ENCODE results near the gene DRAXIN. TPM values are rescaled to one million over a fixed set of nuclear protein-coding genes. Genes with fewer than 3 reads are reported as not detected.
A peak's percentile ranks its signal among the peaks of the same experiment; 100 is the strongest.
"Not testable (repeated sequence)": the region's sequence is repeated elsewhere in the genome, so short reads cannot be mapped to it uniquely, and the experiment has no call there.

The DRAXIN gene
- total RNA-seq: under 1 TPM; 0.06 to 0.31 TPM
- under 1 TPM; 0.04 to 0.22 TPM for polyA plus RNA-seq
- long read RNA-seq, donor 1: 0 reads
- long read RNA-seq, donor 2, partial matches to known transcripts: 0 of 10 reads
- long read RNA-seq, donor 2, other reads (novel, unspliced or antisense): 10 of 10 reads
- long read RNA-seq, donor 3, full-length matches to known transcripts: 1 of 1 reads
- long read RNA-seq, donor 3, partial matches to known transcripts: 0 of 1 reads
- long read RNA-seq, donor 3, other reads (novel, unspliced or antisense): 0 of 1 reads
- long read RNA-seq, donor 4: 0 reads
- long read RNA-seq, donor 5, full-length matches to known transcripts: 2 of 2 reads
- long read RNA-seq, donor 5, partial matches to known transcripts: 0 of 2 reads
- long read RNA-seq, donor 5, other reads (novel, unspliced or antisense): 0 of 2 reads

- no peak for TF ChIP-seq CTCF (IDR thresholded peaks at IDR 0.05; ENCODE audit: control extremely low read depth, extremely low read depth)
- DNase-seq (peak; percentile 80 to 88 (median 86)), ATAC-seq (ENCODE audit: insufficient read depth, low FRiP score) (peak; percentile 7)
- Histone ChIP-seq H3K9me3 (ENCODE audit: control insufficient read depth in 4 of 4, insufficient read depth in 3 of 4, low read length in 3 of 4) (peaks cover 0 to 1% (median 0%) of the 10 kb centered on the region in 4 donors), H3K4me1 (ENCODE audit: control insufficient read depth in 5 of 5, insufficient read depth in 5 of 5, low read length in 5 of 5) (peaks cover 0 to 12% (median 7%) of the 10 kb centered on the region in 5 donors), H3K36me3 (ENCODE audit: control insufficient read depth in 4 of 4, insufficient read depth in 4 of 4, low read length in 4 of 4) (no peaks in the 10 kb centered on the region), H3K9ac (ENCODE audit: insufficient read depth in 1 of 2, low read length in 2 of 2) (peak within 1 kb of the TSS in 1 of 2 donors; percentile 61), H3K4me3 (no peak within 1 kb of the TSS), H3K27me3 (ENCODE audit: control insufficient read depth in 3 of 3, insufficient read depth in 3 of 3, low read length in 2 of 3) (peaks cover 8 to 19% (median 13%) of the 10 kb centered on the region in 3 donors), H3K27ac (ENCODE audit: low read depth in 1 of 2, low read length in 1 of 2) (no peak within 1 kb of the TSS)
- 1% methylated on average over 40 to 76 of the region's 78 CpGs for WGBS, 2 donors
Observed at GRCh38 chr1:11691302-11691914, at the start of gene DRAXIN. TSS of gene DRAXIN (plus strand) at chr1:11691710. CDS start at chr1:11706259, 14,549 bp downstream.

- DNase-seq: no peak
- 54 to 69% methylated on average over 5 of the region's 5 CpGs for WGBS, 2 donors
- TF ChIP-seq CTCF (IDR thresholded peaks at IDR 0.05; ENCODE audit: control extremely low read depth, extremely low read depth): no peak
Observed at GRCh38 chr1:11641776-11642305, 49.7 kb upstream of the DRAXIN start.

GRCh38 chr1:11642418-11643017, 49.0 kb upstream of the DRAXIN start:
- 53 to 55% methylated on average over 18 of the region's 18 CpGs for WGBS, 2 donors
- peak; percentile 98 for TF ChIP-seq CTCF (IDR thresholded peaks at IDR 0.05; ENCODE audit: control extremely low read depth, extremely low read depth)
- H3K27ac ChIP-seq (ENCODE audit: low read depth in 1 of 2, low read length in 1 of 2); ATAC-seq (ENCODE audit: insufficient read depth, low FRiP score); H3K4me1 ChIP-seq (ENCODE audit: control insufficient read depth in 5 of 5, insufficient read depth in 5 of 5, low read length in 5 of 5); H3K27me3 ChIP-seq (ENCODE audit: control insufficient read depth in 3 of 3, insufficient read depth in 3 of 3, low read length in 2 of 3); H3K9me3 ChIP-seq (ENCODE audit: control insufficient read depth in 4 of 4, insufficient read depth in 3 of 4, low read length in 3 of 4); H3K4me3 ChIP-seq; H3K9ac ChIP-seq (ENCODE audit: insufficient read depth in 1 of 2, low read length in 2 of 2); H3K36me3 ChIP-seq (ENCODE audit: control insufficient read depth in 4 of 4, insufficient read depth in 4 of 4, low read length in 4 of 4): not testable (repeated sequence)
- peak; percentile 66 to 79 (median 78) for DNase-seq

More at GRCh38 chr1:11641776-11642305, 49.7 kb upstream of the DRAXIN start:
- ATAC-seq (ENCODE audit: insufficient read depth, low FRiP score): no peak
- Histone ChIP-seq H3K36me3 (ENCODE audit: control insufficient read depth in 4 of 4, insufficient read depth in 4 of 4, low read length in 4 of 4) (no peaks in the 10 kb centered on the region), H3K27ac (ENCODE audit: low read depth in 1 of 2, low read length in 1 of 2) (no peak overlapping the region), H3K27me3 (ENCODE audit: control insufficient read depth in 3 of 3, insufficient read depth in 3 of 3, low read length in 2 of 3) (peaks cover 0 to 3% (median 0%) of the 10 kb centered on the region in 3 donors), H3K9me3 (ENCODE audit: control insufficient read depth in 4 of 4, insufficient read depth in 3 of 4, low read length in 3 of 4) (no peaks in the 10 kb centered on the region), H3K4me1 (ENCODE audit: control insufficient read depth in 5 of 5, insufficient read depth in 5 of 5, low read length in 5 of 5) (no peaks in the 10 kb centered on the region), H3K9ac (ENCODE audit: insufficient read depth in 1 of 2, low read length in 2 of 2) (no peak overlapping the region), H3K4me3 (no peak overlapping the region)
